ENCODE data around the gene MICAL3. TPM values are rescaled to one million over a fixed set of nuclear protein-coding genes. Genes with fewer than 3 reads are reported as not detected.
A peak's percentile ranks its signal among the peaks of the same experiment; 100 is the strongest.

Gene MICAL3
- total RNA-seq, 1 donor from 2014 or later, result 29.0 TPM

DNA sequence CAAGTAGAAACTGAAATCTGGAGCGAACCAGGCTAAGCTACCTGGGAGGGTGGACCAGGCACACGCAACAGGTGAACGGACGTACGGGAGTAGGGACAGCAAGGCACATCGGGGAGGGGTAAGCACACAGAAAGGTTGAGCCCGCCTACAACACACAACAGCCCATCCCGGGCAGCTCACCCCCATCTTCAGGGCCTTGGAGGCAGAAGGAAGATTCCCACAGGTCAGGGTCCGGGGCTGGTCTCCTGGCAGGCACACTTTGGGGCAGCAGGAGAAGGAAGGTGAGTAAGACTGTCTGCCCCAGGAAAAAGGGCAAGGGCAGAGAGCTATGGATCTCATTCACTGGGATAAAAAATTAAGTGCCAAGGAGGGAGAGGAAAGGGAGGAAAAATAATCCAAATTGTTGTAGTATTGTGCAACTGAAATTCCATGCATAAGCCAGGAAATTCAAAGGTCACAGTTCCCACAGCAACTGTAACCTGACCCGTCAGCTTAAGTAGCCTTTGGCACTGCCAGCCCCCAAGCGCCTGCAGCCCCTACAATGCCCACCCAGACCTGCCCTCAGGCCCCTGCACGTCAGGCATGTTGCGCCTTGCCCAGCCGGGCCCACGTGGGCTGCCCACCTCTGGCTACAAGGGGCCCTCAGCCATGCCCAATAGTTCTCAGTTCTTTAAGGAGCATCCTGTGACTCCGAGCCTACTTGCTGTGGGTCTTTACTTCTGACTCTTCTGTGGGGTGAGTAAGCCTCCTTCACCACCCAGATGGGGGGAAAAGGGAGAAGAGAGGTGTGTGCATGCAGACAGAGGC is 51.8 kb downstream of the MICAL3 start:
- peak; percentile 63 to 89 for DNase-seq (ENCODE audit: low read depth in 2 of 2)

DNA sequence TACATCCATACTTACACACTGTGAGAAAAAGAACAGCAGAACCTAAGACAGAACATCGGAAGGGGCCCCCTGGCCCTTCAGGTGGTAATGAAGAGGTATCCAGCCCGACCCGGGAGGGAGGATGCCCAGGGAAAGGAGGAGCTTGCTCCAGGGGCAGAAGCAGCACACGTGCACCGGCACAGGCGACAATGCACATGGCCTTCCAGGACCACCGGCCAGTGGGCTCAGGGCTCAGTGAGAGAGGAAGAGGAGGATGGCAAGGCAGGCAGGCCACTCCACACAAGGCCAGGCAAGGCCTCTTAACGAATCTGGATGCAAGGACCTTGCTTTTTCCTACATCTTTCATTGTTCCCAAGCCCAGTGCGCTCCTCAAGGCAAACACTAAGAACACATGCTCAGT is 52.6 kb downstream of the MICAL3 start:
- DNase-seq (ENCODE audit: low read depth in 2 of 2), result no peak

DNA sequence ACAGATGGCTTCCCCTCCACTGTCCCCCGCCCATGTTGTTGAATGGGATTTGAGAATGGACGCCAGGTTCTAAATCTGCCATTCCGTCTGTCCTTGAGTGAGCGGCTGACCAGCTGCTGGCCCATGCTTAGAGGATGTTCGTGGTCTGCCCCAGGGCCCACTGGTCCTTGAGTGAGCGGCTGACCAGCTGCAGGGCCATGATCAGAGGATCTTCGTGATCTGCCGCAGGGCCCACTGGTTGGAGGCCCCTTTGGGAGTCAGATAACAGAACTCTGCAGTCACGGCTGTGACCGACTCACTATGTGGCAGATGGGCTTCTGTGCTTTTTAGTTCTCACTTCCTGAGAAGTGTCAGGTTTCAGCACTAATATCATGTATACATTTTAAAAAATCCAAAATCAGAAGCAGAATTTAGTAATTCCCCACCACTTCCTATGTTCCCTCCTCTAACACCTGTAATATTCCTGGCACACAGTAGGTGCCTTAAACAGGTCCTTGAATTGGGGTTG is 54.1 kb downstream of the MICAL3 start:
- DNase-seq (ENCODE audit: low read depth in 2 of 2), result peak in 1 of 2 donors; percentile 13

DNA sequence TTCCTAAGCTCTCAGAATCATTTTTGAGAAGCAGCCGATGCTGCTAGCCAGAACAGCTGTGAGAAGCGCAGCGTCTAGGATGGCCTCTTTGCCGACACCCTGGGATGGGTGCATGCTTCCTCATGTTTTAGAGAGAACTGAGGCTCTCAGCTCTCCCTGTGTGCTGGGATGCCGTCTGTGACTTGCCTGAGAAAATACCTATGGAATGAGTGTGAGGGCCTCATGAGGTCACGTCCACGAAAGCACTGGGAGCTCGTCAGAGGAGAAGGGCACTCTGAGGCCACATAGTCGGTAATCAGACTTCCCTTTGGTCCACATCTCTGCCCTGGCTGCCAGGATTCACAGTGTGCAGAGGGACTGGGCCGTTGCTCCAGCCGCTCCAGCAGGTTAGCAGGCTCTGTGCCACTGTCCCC is 54.7 kb downstream of the MICAL3 start:
- DNase-seq (ENCODE audit: low read depth in 2 of 2), result peak; percentile 76 to 85

DNA sequence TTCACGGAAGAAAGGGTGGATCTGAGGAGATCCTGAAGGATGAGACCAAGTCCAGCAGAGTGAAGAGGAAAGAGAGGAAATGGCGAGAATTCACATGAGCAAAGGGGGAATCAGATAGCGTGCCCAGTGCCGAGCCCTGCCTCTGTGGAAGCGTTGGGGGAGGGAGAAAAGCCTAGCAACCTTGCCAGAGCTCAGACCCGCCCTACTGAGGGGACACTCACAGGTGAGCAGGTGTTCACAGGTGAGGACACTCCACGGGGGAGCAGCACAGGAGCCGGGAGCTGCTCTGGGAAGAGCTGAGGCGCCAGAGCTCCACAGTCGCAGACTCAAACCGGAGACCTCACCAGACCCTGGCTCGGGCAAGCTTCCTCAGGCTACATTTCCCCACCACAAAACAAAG is 56.2 kb downstream of the MICAL3 start:
- DNase-seq (ENCODE audit: low read depth in 2 of 2), result no peak

DNA sequence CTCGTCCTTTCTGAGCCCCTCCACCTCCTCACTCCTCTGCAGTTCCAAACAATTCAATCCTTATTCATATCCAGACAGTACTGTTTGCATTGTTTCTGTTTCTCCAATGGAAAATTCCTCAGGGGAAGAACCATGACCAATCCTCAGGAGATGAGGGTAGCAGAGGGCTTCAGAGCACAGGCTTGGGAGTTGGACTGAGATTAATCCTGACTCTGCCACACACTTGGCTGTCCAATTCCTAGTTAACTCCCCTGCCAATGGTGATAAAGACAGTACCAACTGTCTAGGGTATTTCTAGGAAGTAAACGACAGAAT is 58.0 kb downstream of the MICAL3 start:
- DNase-seq (ENCODE audit: low read depth in 2 of 2), result no peak

DNA sequence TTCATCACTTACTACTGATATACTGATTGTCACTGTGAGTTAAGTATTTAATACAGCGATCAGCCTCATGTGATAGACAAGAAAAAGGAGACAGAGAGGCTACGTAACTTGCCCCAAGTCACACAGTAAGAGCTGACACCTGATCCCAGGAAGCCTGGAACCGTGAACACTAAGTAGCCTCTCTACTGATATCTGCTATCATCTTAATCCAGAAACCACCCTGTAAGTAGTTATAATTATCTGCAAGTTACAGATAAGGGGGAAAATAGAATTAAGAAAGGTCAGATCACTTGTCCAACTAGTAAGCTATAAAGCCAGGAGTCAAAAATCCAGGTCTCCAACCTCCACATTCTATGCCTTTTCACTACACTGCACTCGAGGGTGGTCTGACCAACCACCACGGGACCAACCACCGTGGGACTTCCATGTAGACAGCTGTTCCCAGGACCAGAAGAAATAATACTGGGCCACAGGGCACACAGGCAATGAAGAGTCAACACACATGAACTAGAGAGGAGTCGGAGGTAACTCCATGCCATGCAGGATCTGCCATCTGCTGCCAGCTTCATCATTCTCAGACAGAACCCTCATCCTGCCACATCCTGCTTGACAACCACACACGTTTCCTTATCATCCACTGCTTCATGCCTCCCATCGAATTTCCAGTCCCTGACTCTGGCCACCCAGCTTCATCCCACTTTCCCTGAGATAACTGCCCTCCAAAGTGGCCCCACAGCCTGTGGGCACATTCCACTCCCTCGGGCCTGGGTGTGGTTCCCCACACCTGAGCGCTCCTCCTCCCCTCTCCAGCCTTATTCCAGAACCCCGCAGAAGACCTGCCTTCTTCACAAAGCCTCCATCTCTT is 58.6 kb downstream of the MICAL3 start:
- DNase-seq (ENCODE audit: low read depth in 2 of 2), result no peak

DNA sequence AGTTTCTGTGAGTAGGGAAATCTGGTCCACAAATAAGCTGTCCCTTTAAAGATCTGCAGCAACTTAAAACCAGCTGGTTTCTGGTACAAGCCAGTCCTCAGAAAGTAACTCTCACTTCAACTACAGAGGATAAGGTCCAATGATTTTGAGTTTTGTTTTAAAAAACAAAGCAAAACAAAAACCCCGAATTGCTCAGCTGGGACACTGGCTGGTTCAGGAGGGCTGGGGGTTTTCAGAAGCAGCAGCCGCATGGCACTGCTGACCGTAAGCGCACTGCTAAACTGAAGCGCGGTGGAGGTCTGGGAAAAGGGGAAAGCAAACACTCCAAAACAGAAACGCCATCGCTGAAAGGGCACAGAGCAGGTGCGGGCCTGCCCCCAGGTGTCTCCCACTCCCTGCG is 59.7 kb downstream of the MICAL3 start:
- peak in 1 of 2 donors; percentile 36 for DNase-seq (ENCODE audit: low read depth in 2 of 2)

DNA sequence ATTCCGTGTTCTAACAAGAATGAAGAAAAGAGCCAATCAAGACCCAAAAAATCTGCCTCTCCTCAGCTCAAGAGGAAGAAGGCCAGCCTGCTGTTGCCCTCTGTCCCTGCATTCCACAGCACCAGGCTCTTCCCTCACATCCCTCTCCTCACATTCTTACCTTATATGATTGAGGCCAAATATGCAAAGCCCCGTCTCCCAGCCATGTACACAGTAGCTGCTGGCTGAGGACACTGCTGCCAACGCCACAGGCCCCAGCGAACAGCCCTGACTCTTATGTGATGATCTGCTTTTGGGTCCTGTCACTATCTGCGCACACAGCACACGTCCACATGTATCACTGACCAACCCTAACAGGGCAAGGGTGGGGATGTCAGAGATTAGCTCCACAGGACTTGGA is 60.2 kb downstream of the MICAL3 start:
- no peak for DNase-seq (ENCODE audit: low read depth in 2 of 2)

DNA sequence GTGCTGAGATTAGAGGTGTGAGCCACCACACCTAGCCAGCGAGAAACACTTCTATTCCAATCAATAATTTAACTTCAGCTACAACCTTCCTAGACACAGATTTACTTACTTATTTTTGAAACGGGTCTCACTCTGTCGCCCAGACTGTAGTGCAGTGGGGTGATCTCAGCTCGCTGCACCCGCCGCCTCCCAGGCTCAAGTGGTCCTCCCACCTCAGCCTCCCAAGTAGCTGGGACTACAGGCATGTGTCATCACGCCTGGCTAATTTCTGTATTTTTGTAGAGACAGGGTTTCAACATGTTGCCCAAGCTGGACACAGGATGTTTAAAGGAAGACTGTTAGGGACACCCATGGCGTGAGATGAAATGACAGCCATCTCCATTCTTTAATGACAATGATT is 61.3 kb downstream of the MICAL3 start:
- no peak for DNase-seq (ENCODE audit: low read depth in 2 of 2)

DNA sequence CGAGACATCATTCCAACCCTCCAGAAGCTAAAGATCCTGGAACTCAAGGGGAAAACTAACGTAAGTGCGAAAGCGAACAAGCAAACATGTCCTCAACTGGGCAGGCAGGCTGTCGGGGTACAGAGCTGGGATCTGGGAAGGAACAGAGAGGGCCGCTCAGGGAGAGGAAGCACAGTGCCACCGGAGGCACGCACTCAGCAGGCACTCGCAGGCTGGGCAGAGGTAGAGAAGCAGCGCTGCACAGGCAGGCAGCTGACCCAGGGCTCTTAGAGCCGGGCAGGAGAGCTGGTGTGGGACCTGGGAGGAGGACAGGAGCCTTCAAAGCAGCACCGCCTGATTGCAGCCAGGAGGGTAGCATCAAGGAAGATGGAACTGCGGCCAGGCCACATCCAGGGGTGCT is 62.2 kb downstream of the MICAL3 start:
- DNase-seq (ENCODE audit: low read depth in 2 of 2), result no peak

DNA sequence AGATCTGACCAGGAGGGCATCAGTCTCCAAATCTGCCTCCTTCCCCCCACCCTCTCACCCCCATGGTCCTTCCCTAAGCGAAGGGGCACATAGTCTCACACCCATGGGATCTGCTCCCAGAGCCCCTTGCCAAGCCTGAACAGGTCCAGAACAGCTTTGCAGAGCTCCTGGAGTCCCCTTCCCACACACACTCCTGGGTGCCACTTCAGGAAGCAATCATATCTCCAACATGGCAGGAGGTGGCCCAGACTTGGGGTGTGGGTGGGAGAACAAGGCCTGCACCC is 63.0 kb downstream of the MICAL3 start:
- no peak for DNase-seq (ENCODE audit: low read depth in 2 of 2)

DNA sequence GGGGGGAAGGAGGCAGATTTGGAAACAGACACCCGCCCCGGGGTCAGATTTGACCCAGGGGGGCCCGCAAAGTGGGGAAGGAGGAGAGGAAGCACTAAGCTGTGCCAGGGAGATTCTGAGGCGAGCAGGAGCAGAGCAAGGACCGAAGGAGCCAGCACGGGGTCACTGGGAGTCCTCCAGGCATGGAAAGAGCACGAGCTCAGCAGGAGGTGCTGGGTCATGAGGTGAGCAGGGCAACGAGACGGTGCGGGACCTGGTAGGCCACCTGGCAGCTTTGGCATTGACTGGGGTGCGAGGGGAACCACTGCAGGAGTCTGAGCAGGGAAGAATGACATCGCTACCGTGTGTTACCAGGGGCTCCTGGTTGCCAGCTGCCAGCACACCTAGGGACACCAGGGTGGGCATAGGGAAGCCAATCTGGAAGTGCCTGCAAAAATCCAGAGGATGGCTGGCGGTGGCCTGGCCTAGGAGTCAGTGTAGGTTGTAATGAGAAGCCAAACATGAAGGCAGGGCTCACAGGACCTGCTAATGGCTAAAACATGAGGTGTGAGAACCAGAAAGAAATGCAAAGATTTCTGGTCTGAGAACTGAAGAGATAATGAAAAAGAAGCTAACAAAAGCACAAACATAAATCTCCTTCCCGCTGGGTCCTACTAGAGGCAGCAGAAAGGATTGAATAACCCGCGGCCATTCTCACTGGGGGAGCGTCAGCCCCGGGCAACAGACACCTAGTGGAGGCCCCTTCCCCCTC is 63.5 kb downstream of the MICAL3 start:
- DNase-seq (ENCODE audit: low read depth in 2 of 2), result no peak

DNA sequence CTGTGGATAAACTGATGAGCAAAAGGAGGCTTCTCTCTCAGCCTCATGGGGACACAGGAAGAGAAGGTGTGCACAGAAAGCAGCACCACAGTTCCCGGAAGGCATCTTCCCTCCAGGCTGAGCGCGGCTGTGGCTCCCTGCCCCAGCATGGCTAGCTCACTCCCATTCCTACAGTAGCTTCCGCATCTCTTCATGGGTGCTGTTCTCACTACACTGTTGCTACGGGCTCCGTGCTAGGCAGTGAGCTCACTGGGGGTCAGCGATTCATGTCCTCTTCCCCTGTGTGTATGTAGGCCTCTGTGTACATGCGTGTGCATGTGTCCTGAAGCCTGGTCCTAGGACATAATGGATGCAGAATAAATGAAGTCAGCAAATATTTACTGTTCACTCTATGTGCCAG is 64.3 kb downstream of the MICAL3 start:
- no peak for DNase-seq (ENCODE audit: low read depth in 2 of 2)

DNA sequence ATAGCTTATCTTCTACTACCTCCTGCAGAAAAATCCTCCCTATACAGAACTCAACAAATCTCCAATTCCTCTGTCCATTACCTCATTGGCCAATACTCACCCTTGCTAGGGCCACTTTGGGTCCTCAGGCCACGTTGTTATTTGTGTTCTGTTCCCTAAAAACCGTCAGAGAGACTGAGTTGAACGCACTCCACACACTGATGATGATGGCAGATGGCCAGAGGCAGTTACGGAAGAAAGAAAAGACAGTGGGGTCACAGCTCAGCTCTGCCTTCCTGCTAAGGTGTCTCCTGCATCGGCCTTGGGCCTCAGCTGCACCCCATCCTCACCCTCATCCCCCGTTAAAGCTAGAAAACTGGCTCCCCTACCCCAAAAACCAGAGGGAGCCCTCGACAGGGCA is 66.2 kb downstream of the MICAL3 start:
- DNase-seq (ENCODE audit: low read depth in 2 of 2), result no peak

DNA sequence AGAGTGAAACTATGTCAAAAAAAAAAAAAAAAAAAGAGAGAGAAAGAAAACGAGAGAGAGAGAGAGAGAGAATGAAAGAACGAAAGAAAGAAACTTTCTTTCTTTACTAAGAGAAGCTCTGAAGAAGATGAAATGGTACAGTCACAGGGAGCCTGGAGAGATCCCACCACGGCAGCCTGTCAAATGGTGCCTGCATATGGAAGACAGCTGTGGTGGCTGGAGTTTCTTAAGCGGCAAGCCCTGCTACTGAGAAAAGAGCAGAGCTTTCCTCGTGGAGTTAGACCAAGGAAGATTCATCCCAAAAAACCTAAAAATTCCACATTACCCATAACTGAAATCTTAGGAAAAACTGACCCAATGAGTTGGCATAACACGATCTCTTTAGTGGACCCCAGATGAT is 66.7 kb downstream of the MICAL3 start:
- DNase-seq (ENCODE audit: low read depth in 2 of 2), result no peak

DNA sequence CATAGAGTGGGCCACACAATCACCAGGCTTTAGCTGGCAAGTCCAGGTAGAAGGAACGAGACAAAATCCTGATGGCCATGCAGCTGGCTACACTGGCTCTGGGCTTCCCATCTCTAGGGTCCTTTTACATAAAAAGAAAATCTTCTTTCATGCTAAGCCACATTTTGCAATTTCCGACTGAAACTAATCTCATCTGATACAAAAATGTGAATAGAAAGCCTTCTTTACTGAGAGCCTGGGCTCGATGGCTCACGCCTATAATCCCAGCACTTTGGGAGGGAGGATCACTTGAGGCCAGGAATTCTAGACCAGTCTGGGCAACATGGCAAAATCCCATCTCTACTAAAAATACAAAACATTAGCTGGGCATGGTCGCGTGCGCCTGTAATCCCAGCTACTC is 67.2 kb downstream of the MICAL3 start:
- no peak for DNase-seq (ENCODE audit: low read depth in 2 of 2)

DNA sequence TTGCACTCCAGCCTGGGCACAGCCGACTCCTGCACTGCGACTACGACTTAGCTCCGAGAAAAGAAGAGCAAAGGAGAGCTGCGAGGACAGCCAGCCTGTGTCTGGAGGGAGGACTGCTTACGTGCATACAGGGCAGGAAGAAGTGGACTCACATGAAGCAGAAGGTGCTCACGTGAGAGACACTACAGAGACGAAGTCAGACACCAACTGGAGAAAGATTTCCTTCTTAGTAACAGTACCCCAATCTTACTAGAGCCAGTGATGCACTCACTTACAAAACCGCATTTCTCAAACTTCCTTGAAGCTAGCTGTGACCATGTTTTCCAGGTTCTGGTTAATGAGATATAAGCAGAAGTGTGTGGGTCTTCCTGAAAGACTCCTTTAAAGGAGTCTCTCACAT is 67.7 kb downstream of the MICAL3 start:
- DNase-seq (ENCODE audit: low read depth in 2 of 2), result no peak

DNA sequence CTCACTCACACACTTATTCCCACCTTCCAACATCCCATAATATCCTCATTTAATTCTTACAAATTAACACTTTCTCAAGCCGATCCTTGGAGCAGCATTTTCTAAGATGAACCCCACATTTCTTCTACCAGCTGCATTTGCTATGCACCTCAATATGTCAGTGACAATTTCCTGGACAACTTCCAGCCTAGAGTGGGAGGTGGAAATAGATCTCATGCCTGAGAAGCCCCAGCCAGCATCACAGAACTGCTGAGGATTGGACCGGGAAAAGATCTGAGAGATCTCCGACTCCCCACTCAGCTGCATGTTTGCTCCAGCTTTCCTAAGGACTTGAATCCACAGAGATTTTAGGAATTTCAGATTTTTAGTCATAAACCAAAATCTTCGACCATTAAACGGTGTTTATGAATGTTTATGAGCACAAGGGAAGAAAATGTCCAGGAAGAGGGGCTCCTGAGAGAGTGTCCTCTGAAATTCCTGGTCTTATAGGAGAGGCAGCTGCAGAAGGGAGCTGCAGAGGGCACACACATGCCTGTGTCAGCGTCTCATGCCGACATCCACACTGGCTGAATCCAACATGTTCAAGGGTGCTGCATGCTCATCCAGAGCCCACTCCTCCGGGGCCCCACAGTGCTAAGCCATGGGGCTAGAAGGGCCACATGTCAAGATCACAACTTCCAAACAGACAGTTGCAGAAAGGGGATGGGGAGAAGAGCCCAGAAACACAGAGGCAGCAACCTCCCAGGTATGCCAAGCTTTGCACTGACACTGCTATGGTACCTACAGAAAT is 68.6 kb downstream of the MICAL3 start:
- no peak for DNase-seq (ENCODE audit: low read depth in 2 of 2)

DNA sequence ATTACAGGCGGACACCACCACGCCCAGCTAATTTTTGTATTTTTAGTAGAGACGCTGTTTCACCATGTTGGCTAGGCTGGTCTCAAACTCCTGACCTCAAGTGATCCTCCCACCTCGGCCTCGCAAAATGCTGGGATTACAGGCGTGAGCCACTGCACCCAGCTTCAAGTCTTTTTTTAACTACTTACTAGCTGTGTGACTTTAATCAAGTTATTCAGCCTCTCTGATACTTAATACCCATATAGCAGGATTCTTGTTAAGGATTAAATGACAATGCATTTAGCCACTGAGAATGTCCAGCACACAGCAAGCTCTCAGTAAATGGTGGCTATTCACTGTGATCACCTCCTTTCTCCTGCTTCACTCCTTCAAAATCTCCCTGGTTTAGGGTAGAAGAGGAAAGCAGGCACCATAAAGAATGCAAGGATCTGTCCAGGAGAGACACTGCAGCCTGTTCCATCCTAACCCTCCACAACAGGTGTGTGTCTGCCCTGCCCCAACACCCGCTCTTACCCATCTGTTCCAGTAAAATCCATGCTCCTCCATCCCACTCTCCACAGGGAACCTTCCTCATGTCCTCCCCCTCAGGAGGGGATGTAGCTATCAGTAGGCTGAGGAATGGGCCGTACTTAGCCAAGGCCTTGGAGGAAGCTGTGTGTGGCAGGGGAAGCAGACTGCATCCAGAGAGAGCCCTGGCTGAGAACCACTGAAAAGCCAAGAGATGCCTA is 69.3 kb downstream of the MICAL3 start:
- no peak for DNase-seq (ENCODE audit: low read depth in 2 of 2)
